ENCODE data around the gene FOXRED2.

GRCh38 chr22:36520423-36520822, 13.6 kb upstream of the FOXRED2 start:
- no peak for TF ChIP-seq CTCF (IDR thresholded peaks at IDR 0.05)
- TF ChIP-seq POLR2A (IDR thresholded peaks at IDR 0.05) = no peak

Measured in body of pancreas (tissue), 4 donors.